SU-DHL-6 (cell line): ENCODE results near the gene ANKFY1.

Experiments used
- H2AFZ ChIP-seq: fragments of 200-600 bp; sonication (generic); 2 replicates; pipeline ENCODE4 v1.6.1; 2014; ENCODE audit warnings: low read depth, mild to moderate bottlenecking, moderate library complexity, mixed read lengths, antibody characterized with exemption, low read length; ENCODE audit not compliant: severe bottlenecking
- H3F3A ChIP-seq: fragments of 200-600 bp; shearing (Covaris generic); 2 replicates; pipeline ENCODE4 v1.6.0; 2016; ENCODE audit warnings: antibody characterized with exemption, mild to moderate bottlenecking; ENCODE audit not compliant: insufficient read depth
- H3K27ac ChIP-seq: fragments of 200-600 bp; sonication (generic); 2 replicates; pipeline ENCODE4 v1.5.1; 2016; ENCODE audit warnings: low read depth, mild to moderate bottlenecking, low read length, moderate library complexity, mixed read lengths
- H3K27me3 ChIP-seq: fragments of 200-600 bp; sonication (generic), shearing (Covaris generic); 2 replicates; pipeline ENCODE4 v1.6.0; 2014; ENCODE audit warnings: mild to moderate bottlenecking, low read length
- H3K36me3 ChIP-seq: fragments of 200-600 bp; sonication (generic); 2 replicates; pipeline ENCODE4 v1.6.1; 2014; ENCODE audit warnings: mild to moderate bottlenecking, low read length, mixed read lengths
- H3K4me2 ChIP-seq: fragments of 300-600, 200-600 bp; shearing (Covaris generic), sonication (generic); 2 replicates; pipeline ENCODE4 v1.6.0; 2014; ENCODE audit warnings: low read length, low read depth, mild to moderate bottlenecking; ENCODE audit not compliant: poor library complexity, severe bottlenecking
- H3K4me3 ChIP-seq: fragments of 200-600 bp; sonication (generic); 2 replicates; pipeline ENCODE4 v1.5.1; 2014; ENCODE audit warnings: antibody characterized with exemption, low read length, mild to moderate bottlenecking, mixed read lengths; ENCODE audit not compliant: insufficient read depth, poor library complexity, severe bottlenecking
- H3K79me2 ChIP-seq: fragments of 200-600 bp; sonication (generic); 2 replicates; pipeline ENCODE4 v1.6.1; 2014; ENCODE audit warnings: mild to moderate bottlenecking, low read length, moderate library complexity; ENCODE audit not compliant: insufficient read depth
- H3K9ac ChIP-seq: fragments of 200-600 bp; sonication (generic); 2 replicates; pipeline ENCODE4 v1.7.0; 2014; ENCODE audit warnings: mild to moderate bottlenecking, low read length
- H3K9me2 ChIP-seq: fragments of 200-600 bp; sonication (generic); replicated peaks from 2 replicates; pipeline ENCODE4 v1.6.1; 2014; ENCODE audit warnings: low read length; ENCODE audit not compliant: insufficient read depth
- H3K9me3 ChIP-seq: fragments of 200-600 bp; sonication (generic); 2 replicates; pipeline ENCODE4 v1.6.1; 2014; ENCODE audit warnings: low read length, mixed read lengths; ENCODE audit not compliant: insufficient read depth
- H4K20me1 ChIP-seq: fragments of 200-600 bp; sonication (generic); 2 replicates; pipeline ENCODE4 v1.6.1; 2014; ENCODE audit warnings: low read depth, mild to moderate bottlenecking, antibody characterized with exemption, low read length, moderate library complexity, mixed read lengths
- CTCF ChIP-seq: fragments of 200-600 bp; sonication (generic); IDR thresholded peaks from one replicate; pipeline ENCODE4 v1.5.1; 2017; ENCODE audit warnings: antibody characterized with exemption, mild to moderate bottlenecking, low read length, moderate library complexity; ENCODE audit not compliant: insufficient read depth, poor library complexity, severe bottlenecking
- EZH2phosphoT487 ChIP-seq: fragments of 200-600 bp; sonication (generic), shearing (Covaris generic); conservative IDR thresholded peaks from 2 replicates; pipeline ENCODE4 v1.6.1; 2018; ENCODE audit warnings: mild to moderate bottlenecking, antibody characterized with exemption, low read length, moderate library complexity, mixed read lengths

ANKFY1 gene

GRCh38 chr17:4304417-4305027 is 40.7 kb upstream of the ANKFY1 start:
- Histone ChIP-seq H3K27me3 (no peaks in the 10 kb centered on the region), H4K20me1 (peaks cover 15% of the 10 kb centered on the region), H3K36me3 (peaks cover 27% of the 10 kb centered on the region; the same call in 1 of the 2 replicates), H2AFZ (no peak overlapping the region), H3K27ac (no peak overlapping the region), H3K9ac (no peak overlapping the region), H3K9me2 (no peaks in the 10 kb centered on the region), H3K79me2 (peaks cover 88% of the 10 kb centered on the region), H3K9me3 (no peaks in the 10 kb centered on the region), H3K4me3 (no peak overlapping the region), H3K4me2 (no peak overlapping the region), H3F3A (peaks cover 12% of the 10 kb centered on the region; the same call in 1 of the 2 replicates)
- TF ChIP-seq CTCF: peak; percentile 91
- TF ChIP-seq EZH2phosphoT487: no peak

- Histone ChIP-seq H4K20me1 (no peaks in the 10 kb centered on the region; the same call in 1 of the 2 replicates), H3K27me3 (no peaks in the 10 kb centered on the region), H2AFZ (no peak overlapping the region), H3K36me3 (peaks cover 31% of the 10 kb centered on the region; the same call in 1 of the 2 replicates), H3K4me3 (no peak overlapping the region), H3K9me3 (no peaks in the 10 kb centered on the region), H3K79me2 (peaks cover 88% of the 10 kb centered on the region), H3K4me2 (no peak overlapping the region), H3K27ac (no peak overlapping the region), H3F3A (peaks cover 22% of the 10 kb centered on the region; the same call in 1 of the 2 replicates), H3K9me2 (no peaks in the 10 kb centered on the region), H3K9ac (no peak overlapping the region)
- TF ChIP-seq CTCF (no peak), EZH2phosphoT487 (no peak)
Observed at GRCh38 chr17:4301066-4301465, 37.3 kb upstream of the ANKFY1 start.

- Histone ChIP-seq H3K9me2 (no peaks in the 10 kb centered on the region), H3K9ac (no peak overlapping the region), H3K36me3 (peaks cover 27% of the 10 kb centered on the region; the same call in 1 of the 2 replicates), H3K79me2 (peaks cover 75% of the 10 kb centered on the region), H2AFZ (no peak overlapping the region), H3K27me3 (no peaks in the 10 kb centered on the region), H3K4me3 (no peak overlapping the region), H3K4me2 (no peak overlapping the region), H4K20me1 (peaks cover 5% of the 10 kb centered on the region; the same call in 1 of the 2 replicates), H3K27ac (no peak overlapping the region), H3K9me3 (no peaks in the 10 kb centered on the region), H3F3A (peaks cover 21% of the 10 kb centered on the region; the same call in 1 of the 2 replicates)
- no peak for TF ChIP-seq CTCF
- no peak for TF ChIP-seq EZH2phosphoT487
Observed at GRCh38 chr17:4297351-4297750, 33.6 kb upstream of the ANKFY1 start.
